HG02798 (cell line): Measurements from ENCODE around the gene FTSJ3.
"Not testable (repeated sequence)": the region's sequence is repeated elsewhere in the genome, so short reads cannot be mapped to it uniquely, and the experiment has no call there.

Source experiments
- ATAC-seq: cut with Tn5 transposase; IDR thresholded peaks from one replicate; pipeline ENCODE4 v1.9.1; 2021; ENCODE audit warnings: mild to moderate bottlenecking; ENCODE audit not compliant: unreplicated experiment, poor library complexity

The FTSJ3 gene

DNA sequence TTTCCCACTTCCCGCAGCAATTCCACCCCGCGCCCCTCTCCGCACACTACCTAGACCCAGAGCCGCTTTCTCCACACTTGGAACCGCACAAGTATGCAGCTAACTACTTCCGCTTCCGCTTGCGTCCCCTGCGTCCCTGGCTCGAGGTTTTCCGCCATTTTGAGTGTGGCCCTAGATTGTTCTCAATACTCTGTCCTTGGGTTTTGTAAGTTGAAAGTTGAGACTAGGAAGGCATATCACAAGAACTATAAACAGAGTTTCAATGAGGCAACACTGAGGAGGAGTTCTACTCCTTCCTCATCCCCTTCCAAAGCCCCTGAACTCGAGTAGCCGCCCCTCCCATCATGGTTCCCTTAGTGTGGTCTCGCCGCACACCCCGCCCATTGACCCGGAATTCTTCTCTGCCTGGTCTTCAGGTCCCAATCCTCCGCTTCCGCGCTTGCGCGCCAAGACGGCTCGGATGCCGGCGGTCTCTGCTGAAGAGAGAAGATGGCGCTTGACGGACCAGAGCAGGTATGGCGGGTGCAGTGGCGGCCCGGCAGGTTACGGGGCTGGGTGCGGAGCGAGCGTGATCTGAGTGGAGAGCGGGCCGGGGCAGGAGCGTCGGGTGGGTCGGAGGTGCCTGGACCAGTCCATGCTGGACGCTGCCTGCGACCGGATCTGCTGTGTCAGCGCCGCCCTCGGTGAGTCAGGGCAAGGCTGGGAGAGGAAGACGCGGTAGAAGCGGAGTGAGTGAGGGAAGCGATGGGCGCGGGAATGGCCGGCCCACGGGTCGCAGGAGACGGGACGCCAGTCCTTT, at the start of gene FTSJ3, which contains the start of gene PSMC5:
Gene FTSJ3, minus strand, starts transcription at position 662 of the 799 bp plus-strand sequence. CDS start 761 bp downstream, outside the sequence.
Gene PSMC5, plus strand, starts transcription at position 430 of the 799 bp plus-strand sequence. Its CDS starts 60 bp downstream, at position 490.
- ATAC-seq: peak; percentile 90

- ATAC-seq: not testable (repeated sequence)
These were observed 47.2 kb upstream of the FTSJ3 start for GRCh38 chr17:63874693-63875092.

DNA sequence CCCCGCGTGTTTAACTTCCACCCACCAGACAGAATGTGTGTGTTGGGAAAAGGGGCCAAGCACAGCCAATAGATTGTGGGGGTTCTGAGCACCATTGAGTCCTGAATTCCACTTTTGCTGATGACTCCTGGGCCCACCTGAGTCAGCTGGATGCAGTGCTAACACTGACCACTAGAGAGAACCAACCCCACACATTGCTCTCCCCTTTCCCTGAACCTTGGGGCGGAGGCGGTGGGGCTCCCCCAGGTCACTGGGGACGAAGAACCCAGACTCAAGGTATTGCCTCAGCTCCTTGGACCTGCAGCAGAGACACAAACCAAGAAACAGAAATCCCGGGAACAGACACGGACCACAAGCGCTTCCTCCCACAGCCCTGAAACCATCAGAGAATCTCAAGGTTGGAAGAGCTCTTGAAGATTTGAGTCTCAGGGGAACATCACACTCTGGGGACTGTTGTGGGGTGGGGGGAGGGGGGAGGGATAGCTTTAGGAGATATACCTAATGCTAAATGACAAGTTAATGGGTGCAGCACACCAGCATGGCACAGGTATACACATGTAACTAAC, 46.7 kb upstream of the FTSJ3 start:
- ATAC-seq: not testable (repeated sequence)

- not testable (repeated sequence) for ATAC-seq
These were observed 46.1 kb upstream of the FTSJ3 start, which contains the start of gene CSH2 for GRCh38 chr17:63873577-63873976. Gene CSH2, minus strand, starts transcription at chr17:63873677. Its CDS starts 63 bp downstream, at chr17:63873614.

GRCh38 chr17:63871646-63872365, 44.3 kb upstream of the FTSJ3 start:
- ATAC-seq: not testable (repeated sequence)

DNA sequence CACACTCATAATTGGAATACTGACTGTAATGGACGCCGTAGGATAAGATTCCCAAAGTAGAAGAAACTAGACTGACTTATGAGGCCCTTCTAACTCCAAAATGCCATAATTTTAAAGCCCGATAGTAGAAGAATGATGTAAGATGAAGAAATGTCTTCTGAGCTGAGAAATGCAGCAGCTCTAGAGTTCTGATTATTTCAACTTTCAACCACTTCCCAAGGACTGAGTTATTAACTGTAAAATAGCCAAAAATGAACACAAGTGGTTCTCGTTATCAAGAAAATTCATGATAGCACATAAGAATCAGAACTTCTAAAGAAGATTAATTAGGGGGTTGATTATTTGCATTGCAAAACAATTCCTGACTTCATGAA, 42.8 kb upstream of the FTSJ3 start:
- not testable (repeated sequence) for ATAC-seq

- ATAC-seq: not testable (repeated sequence)
These were observed 42.2 kb upstream of the FTSJ3 start for GRCh38 chr17:63869491-63870291.

- not testable (repeated sequence) for ATAC-seq
These were observed 39.2 kb upstream of the FTSJ3 start for GRCh38 chr17:63866625-63867024.

DNA sequence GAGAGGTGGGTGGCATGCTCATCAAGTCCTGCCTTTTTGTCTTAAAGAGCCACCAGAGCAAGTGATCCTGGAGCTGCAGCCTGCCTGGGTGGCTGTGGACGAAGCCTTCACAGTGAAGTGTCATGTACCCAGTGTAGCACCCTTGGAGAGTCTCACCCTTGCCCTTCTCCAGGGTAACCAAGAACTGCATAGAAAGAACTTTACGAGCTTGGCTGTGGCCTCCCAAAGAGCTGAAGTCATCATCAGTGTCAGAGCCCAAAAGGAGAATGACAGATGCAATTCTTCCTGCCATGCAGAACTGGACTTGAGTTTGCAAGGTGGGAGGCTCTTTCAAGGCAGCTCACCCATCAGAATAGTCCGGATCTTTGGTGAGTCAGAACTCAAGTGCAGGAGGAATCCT, 31.8 kb upstream of the FTSJ3 start:
- no peak for ATAC-seq

DNA sequence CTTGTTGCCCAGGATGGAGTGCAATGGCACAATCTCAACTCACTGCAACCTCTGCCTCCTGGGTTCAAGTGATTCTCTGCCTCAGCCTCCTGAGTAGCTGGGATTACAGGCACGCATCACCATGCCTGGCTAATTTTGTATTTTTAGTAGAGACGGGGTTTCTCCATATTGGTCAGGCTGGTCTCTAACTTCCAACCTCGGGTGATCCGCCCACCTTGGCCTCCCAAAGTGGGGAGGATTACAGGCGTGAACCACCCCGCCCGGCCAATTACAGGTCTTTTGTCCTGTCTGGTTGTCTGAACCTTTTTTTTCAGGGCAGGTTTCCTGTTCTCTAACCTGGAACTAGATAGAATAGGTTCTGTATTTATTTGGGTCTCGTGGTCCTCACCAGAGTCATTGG, 29.0 kb upstream of the FTSJ3 start:
- not testable (repeated sequence) for ATAC-seq

DNA sequence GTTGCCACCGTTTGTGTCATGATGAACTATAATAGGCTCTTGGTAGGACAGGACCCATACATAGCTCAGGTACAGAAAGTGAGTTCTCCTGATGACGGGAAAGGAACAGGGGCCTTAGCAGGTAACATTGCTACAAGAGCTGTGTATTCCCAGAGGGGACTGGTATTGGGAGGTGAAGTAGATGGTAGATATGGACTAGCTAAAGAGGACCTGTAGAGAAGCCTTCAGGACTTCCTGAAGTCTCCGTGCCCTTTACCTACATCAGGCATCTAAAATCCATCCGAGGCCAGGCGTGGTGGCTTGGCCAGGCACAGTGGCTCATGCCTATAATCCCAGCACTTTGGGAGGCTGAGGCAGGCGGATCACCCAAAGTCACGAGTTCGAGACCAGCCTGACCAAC, 27.7 kb upstream of the FTSJ3 start:
- ATAC-seq: no peak

DNA sequence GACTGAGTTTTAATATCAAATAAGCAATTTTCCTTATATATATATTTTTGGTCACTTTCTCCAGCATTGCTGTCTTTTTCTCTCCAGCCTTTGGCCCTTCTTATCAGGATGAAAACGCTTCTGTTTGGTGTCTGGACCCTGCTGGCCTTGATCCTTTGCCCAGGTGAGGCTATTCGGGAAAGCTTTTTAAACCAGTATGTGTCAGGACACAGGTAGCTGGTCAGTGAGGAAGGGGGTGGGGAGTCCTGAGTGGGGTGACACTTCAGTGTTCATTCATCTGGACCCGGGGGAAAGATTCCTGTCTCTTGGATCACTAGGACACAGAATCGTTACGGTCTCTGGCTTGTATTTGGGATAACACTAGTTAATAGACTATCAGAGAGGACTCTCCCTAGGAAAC, 27.2 kb upstream of the FTSJ3 start:
- ATAC-seq: no peak

- ATAC-seq: no peak
These were observed 25.8 kb upstream of the FTSJ3 start for GRCh38 chr17:63853260-63853659.

- ATAC-seq: no peak
These were observed 22.9 kb upstream of the FTSJ3 start for GRCh38 chr17:63850401-63850800.

- peak; percentile 78 for ATAC-seq
These were observed 21.6 kb upstream of the FTSJ3 start for GRCh38 chr17:63848834-63849689.

DNA sequence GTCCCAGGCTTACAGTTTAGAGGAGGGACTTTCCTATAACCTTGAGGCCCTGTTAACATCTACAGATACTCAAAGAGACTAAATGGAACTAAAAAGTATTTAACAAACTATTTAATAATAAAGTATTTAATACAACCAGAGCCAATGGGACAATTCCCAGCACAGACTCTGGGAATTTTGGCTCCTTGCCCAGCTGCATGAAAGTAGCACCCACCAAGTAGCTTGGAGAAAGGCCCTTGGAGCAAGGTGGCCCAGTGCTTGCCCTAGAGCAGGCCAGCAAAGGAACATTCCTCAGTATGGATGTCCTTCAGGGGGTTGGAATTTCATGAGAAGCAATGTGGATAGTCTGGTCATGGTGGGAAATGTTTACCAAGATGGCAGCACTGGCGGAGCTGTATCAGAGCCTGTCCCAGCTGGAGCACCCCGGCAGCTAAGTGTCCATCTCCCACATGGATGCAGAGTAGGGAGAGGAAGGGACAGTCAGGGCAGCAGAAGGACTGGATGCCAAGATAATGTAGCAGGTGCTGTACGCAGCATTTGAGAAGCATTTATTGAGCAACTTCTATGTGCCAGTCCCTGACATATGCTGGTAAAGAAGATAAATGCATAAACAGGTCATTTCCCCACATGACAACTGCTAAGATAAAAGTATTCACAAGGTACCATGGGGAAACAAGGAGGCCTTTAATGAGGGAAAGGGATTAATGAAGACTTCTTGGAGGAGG, 20.2 kb upstream of the FTSJ3 start:
- no peak for ATAC-seq

GRCh38 chr17:63845509-63845908, 18.0 kb upstream of the FTSJ3 start:
- no peak for ATAC-seq

GRCh38 chr17:63843910-63844677, 16.6 kb upstream of the FTSJ3 start:
- no peak for ATAC-seq
